ENCODE results near the gene LCMT1.

DNA sequence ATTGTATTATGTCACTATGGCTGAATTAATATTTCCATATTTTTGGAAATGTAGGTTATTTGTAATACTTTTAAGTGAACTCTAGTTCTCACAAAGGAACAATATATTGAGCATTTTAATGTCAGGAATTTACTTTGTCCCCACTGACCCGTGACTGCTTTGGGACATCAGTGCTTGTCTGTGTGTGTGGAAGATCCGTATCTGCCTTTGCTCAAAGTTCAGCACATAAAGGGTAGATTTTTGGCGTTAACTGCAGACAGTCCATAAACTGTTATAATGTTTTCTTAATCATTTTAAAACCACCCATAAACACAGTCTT, 65.9 kb downstream of the LCMT1 start:
- TF ChIP-seq RBFOX2 (IDR thresholded peaks at IDR 0.05; ENCODE audit: low read depth, low read length) (no peak), ZZZ3 (IDR thresholded peaks at IDR 0.05) (no peak), RAD21 (CRISPR knock-in tag; conservative IDR thresholded peaks at IDR 0.05 in 1 of 2, IDR thresholded peaks at IDR 0.05 in 1 of 2) (no peak), CHD1 (IDR thresholded peaks at IDR 0.05; ENCODE audit: low read length) (no peak), ATF7 (IDR thresholded peaks at IDR 0.05) (no peak), SREBF2 (CRISPR knock-in tag; IDR thresholded peaks at IDR 0.05) (no peak)

Data from K562 (cell line).